ENCODE measurements around the gene SLC34A1. TPM values are rescaled to one million over a fixed set of nuclear protein-coding genes. Genes with fewer than 3 reads are reported as not detected.
"Not testable (repeated sequence)": the region's sequence is repeated elsewhere in the genome, so short reads cannot be mapped to it uniquely, and the experiment has no call there.

The SLC34A1 gene
- total and polyA plus RNA-seq, 9 donors = not detected

- TF ChIP-seq CTCF (IDR thresholded peaks at IDR 0.05) (no peak), EP300 (IDR thresholded peaks at IDR 0.05) (no peak), POLR2A (IDR thresholded peaks at IDR 0.05) (no peak)
- 72 to 80% (median 77%) methylated on average over 3 of the region's 3 CpGs for whole genome bisulfite sequencing, 3 donors
- Histone ChIP-seq H3K36me3 (no peaks in the 10 kb centered on the region), H3K4me1 (ENCODE audit: insufficient read depth) (no peaks in the 10 kb centered on the region), H3K27ac (no peak overlapping the region), H3K27me3 (no peaks in the 10 kb centered on the region), H3K9me3 (no peaks in the 10 kb centered on the region), H3K4me3 (no peak overlapping the region)
- intact Hi-C loops (cut with DNase I) = no loop called here
- DNase-seq = no peak
Observed at GRCh38 chr5:177414481-177414880, 30.2 kb downstream of the SLC34A1 start.

- H3K4me3 ChIP-seq; H3K4me1 ChIP-seq (ENCODE audit: insufficient read depth); H3K9me3 ChIP-seq; H3K36me3 ChIP-seq; H3K27ac ChIP-seq; DNase-seq; H3K27me3 ChIP-seq: not testable (repeated sequence)
- intact Hi-C loops (cut with DNase I) = loop anchor here in 1 of 4 donors (5.0 kb wide), 1 partner anchor 35 kb away; no protein-coding TSS in a partner anchor
- WGBS, 3 donors = 88 to 92% (median 90%) methylated on average over 6 of the region's 6 CpGs
Observed at GRCh38 chr5:177417081-177417480, 32.8 kb downstream of the SLC34A1 start.

- no peak for DNase-seq
- no peak overlapping the region for H3K4me3 ChIP-seq
- no peaks in the 10 kb centered on the region for H3K9me3 ChIP-seq
- H3K27me3 ChIP-seq = no peaks in the 10 kb centered on the region
- no peaks in the 10 kb centered on the region for H3K4me1 ChIP-seq (ENCODE audit: insufficient read depth)
- H3K36me3 ChIP-seq = no peaks in the 10 kb centered on the region
- intact Hi-C loops (cut with DNase I) = loop anchor here in 1 of 4 donors (5.0 kb wide), 1 partner anchor 33 kb away; no protein-coding TSS in a partner anchor
- TF ChIP-seq POLR2A (IDR thresholded peaks at IDR 0.05) (no peak), EP300 (IDR thresholded peaks at IDR 0.05) (no peak), CTCF (IDR thresholded peaks at IDR 0.05) (no peak)
- 74 to 80% (median 76%) methylated on average over 3 of the region's 3 CpGs for WGBS, 3 donors
- H3K27ac ChIP-seq = no peak overlapping the region
Observed at GRCh38 chr5:177419046-177419445, 34.8 kb downstream of the SLC34A1 start.

GRCh38 chr5:177420472-177420871, 36.2 kb downstream of the SLC34A1 start:
- H3K4me3 ChIP-seq; DNase-seq; H3K4me1 ChIP-seq (ENCODE audit: insufficient read depth); H3K9me3 ChIP-seq; H3K27me3 ChIP-seq; H3K36me3 ChIP-seq; H3K27ac ChIP-seq; intact Hi-C loops (cut with DNase I): not testable (repeated sequence)
- 71 to 83% (median 80%) methylated on average over 7 of the region's 7 CpGs for WGBS, 3 donors

GRCh38 chr5:177421062-177421798, 37.0 kb downstream of the SLC34A1 start:
- peaks cover 4% of the 10 kb centered on the region for H3K4me1 ChIP-seq (ENCODE audit: insufficient read depth)
- no peak for TF ChIP-seq EP300 (IDR thresholded peaks at IDR 0.05)
- DNase-seq = no peak
- H3K4me3 ChIP-seq = no peak overlapping the region
- H3K27ac ChIP-seq = no peak overlapping the region
- H3K36me3 ChIP-seq = no peaks in the 10 kb centered on the region
- WGBS, 3 donors = 59 to 70% (median 69%) methylated on average over 6 of the region's 6 CpGs
- no peaks in the 10 kb centered on the region for H3K9me3 ChIP-seq
- intact Hi-C loops (cut with DNase I) = no loop called here
- no peaks in the 10 kb centered on the region for H3K27me3 ChIP-seq

- Histone ChIP-seq H3K4me1 (ENCODE audit: insufficient read depth) (peaks cover 11% of the 10 kb centered on the region), H3K27ac (no peak overlapping the region), H3K4me3 (no peak overlapping the region), H3K9me3 (no peaks in the 10 kb centered on the region), H3K27me3 (no peaks in the 10 kb centered on the region), H3K36me3 (no peaks in the 10 kb centered on the region)
- TF ChIP-seq POLR2A (IDR thresholded peaks at IDR 0.05) (no peak), EP300 (IDR thresholded peaks at IDR 0.05) (no peak), CTCF (IDR thresholded peaks at IDR 0.05) (no peak)
- 82 to 95% (median 87%) methylated on average over 2 of the region's 2 CpGs for WGBS, 3 donors
- intact Hi-C loops (cut with DNase I) = no loop called here
- no peak for DNase-seq
Observed at GRCh38 chr5:177423671-177424070, 39.4 kb downstream of the SLC34A1 start.
